GM18508 (cell line): Measurements from ENCODE around the gene RRM2.

Source experiments
- ATAC-seq: cut with Tn5 transposase; IDR thresholded peaks from one replicate; pipeline ENCODE4 v1.9.1; 2021; ENCODE audit warnings: moderate number of reproducible peaks; ENCODE audit not compliant: insufficient read depth, unreplicated experiment

The RRM2 gene

DNA sequence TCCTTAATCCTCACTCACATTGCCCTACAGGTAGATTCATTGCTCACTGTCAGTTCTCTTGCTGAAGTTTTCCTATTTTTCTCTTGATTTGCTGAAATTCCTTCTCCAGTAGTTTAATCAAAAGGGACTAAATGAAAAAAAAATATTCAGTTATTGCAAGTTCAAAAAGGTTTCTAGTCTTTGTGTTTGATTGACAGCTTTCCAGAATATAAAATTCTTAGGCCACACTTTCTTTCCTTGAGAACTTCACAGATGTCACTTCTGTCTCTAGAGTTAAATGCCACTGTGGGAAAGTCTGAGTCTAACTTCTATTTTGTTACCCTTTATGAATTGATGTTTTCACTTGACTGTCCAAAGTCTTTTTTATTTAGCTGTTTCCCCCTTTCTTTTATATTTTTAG is 25.7 kb downstream of the RRM2 start:
- no peak for ATAC-seq

- ATAC-seq = no peak
These were observed 27.1 kb downstream of the RRM2 start for GRCh38 chr2:10149635-10150034.

- ATAC-seq = no peak
These were observed 27.9 kb downstream of the RRM2 start for GRCh38 chr2:10150436-10150835.

- ATAC-seq = no peak
These were observed 28.9 kb downstream of the RRM2 start for GRCh38 chr2:10151462-10151861.

GRCh38 chr2:10157293-10157692 is 34.8 kb downstream of the RRM2 start:
- ATAC-seq = no peak

DNA sequence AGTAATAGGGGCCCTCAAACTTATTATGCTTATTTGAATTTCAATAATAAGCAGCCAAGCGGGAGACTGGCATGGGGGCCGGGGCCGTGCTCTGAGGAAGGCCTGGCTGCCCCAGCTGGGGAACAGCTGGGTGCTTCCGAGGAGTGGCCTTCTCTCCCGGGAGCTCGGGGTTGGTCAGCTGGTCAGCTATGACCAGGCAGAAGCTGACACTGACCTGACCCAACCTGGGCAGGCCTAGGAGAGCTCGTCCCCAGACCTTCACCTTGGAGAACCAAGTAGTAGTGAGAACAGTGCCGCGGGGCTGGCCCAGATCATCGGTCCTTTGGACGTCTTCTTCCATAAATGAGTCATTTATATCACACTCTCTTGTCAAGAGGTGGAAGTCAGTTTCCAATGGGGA is 36.1 kb downstream of the RRM2 start:
- no peak for ATAC-seq

- ATAC-seq = no peak
These were observed 36.5 kb downstream of the RRM2 start for GRCh38 chr2:10159086-10159485.

DNA sequence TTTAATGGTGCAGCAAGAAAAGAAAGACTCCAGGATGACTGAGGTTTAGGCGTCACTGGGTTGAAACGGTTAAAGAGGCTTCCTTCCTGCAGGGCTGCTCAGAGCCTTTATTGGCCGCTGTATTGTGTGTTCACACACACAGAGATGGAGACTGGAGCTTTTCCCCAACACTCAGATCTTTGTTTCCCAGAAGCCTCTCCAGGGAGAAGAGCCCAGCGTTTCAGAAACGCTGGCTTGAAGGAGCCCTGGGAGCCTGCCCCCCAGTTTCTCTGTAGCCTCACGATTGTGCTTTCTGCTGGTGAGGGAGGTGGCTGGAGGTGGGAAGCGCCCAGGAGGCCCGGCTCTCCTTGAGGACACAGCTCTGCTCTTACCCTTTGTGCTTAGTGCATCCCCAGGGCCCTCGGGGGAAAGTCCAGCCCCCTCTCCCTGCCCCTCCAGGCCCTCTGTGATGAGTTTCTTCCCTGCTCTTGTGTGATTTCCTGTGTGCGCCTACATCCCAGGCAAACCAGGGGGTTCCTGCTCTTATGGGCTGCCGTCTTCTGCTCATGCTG is 37.1 kb downstream of the RRM2 start:
- no peak for ATAC-seq

DNA sequence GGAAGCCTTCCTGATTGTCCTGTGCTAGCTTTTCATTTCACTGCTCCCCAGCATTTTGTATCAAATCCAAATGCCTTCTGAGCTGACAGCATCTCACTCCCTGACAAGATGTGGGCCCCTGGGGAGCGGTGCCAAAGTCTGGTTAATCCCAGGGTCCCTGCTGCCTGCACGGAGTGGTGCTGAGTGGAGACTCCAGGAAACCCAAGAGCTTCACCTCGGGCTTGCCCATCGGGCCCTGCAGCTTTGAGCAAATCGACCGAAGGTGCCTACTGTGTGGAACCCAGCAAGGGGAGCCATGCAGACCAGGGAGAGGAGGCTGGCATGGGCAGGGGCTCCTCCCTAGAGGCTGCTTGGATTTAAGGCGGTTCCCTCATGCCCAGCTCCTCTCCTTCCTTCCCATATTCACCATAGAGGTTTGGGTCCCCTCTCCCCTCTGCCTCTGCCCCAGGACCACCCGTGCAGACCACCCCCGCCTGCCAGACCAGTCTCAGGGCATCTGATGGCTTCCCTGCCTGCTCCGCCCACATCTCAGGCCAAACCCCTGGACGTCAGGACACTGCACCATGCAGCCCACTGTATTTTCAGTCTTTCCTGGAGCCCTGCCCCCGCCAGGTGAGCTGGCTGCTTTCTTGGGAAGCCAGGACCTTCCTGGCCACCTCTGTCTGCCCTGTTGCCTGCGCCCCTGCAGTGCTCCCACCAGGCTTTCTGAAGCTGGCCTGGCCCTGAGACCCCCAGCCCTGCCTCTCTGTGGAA is 37.8 kb downstream of the RRM2 start:
- no peak for ATAC-seq

DNA sequence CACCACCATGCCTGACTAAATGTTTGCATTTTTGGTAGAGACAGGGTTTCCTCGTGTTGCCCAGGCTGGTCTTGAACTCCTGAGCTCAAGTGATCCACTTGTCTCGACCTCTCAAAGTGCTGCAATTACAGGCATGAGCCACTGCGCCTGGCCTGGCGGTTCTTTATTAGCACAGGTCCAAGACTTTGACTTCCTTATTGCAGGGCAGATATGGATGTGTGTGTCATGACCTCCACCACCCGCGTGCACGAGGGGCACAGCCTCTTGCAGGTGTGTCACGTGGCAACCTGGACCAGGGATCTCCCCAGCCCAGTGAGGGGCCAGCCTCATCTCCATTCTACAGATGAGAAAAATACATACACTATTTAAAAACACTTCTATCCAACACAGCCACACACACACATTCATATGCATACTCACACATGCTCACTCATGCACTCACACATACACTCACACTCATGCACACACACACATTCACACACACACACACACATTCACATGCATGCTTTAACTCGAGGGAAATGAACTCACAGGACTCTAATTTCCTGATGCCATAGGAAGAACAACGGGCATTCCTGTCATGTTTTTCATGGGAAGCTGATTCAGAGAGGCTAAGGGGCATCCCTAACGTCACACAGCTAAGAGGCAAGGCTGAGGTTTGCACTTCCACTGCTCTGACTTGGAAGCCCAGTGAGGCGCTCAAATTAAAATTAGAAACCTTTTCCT is 38.8 kb downstream of the RRM2 start:
- no peak for ATAC-seq

DNA sequence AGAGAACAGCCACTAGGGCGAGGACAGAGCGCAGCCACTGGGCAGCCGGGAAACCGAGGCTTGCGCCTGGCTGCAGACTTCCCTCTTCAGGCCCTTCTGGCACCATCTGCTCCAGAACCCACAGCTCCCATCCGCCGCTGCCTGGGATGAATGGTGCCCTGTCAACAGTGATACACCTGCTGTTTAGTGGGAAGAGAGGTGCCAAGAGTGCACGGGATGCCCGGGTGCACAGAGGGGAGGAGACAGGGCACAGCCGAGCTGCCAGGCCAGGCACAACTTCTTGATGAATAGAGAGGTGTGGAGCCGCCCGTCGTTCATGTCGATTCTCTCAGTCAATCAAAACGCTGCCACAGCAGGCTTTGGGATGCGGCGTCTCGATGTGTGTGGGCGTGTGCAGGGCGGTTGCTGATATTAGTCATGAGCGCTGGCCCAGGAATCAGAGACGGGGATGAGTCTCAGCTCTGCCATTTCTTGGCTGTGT is 39.5 kb downstream of the RRM2 start:
- no peak for ATAC-seq

DNA sequence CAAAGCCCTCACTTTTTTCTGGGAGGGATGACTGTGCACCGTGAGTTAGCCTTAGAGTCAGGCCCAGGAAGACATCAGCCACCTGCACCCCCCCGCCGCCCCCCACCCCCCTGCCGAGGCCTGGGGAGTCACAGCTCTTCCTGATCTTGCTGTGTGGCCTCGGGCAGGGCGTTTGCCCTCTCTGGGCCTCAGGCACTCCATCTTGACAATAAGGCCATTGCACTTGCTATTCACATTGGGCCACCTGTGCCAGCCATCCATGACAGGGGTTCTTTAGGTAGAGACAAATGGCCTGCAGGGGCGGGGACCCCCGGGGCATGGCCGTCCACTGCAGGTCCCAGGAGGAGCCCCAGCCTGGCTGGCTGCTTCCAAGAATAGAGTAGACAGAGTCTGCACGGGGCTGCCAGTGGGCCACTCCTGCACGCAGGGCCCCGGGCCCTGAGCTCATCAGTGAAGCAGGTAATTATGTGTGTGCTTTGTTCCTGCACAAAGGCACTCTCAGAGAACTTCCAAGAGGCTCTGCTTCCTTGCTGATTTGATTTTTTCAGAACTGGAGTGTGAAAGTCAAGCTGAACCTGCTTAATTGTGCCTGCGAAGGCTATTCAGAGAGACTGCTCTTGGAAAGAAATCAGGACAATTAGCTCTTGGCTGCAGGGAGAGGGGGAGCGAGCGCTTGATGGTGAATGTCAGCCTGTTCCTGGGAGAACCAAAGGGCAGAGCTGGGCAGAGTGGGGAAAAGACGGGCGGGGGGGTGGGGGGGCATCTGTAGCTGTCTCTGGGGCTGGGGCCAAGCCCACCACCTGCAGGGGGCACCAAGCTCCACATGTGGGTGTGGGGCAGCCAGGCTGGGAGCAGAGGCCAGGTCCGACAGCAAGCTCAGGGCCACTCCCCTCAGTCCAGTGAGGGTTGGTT is 40.3 kb downstream of the RRM2 start:
- no peak for ATAC-seq

- no peak for ATAC-seq
These were observed 41.3 kb downstream of the RRM2 start for GRCh38 chr2:10163498-10164486.

GRCh38 chr2:10164601-10165000 is 42.1 kb downstream of the RRM2 start:
- no peak for ATAC-seq

- no peak for ATAC-seq
These were observed 42.7 kb downstream of the RRM2 start for GRCh38 chr2:10165282-10165681.

DNA sequence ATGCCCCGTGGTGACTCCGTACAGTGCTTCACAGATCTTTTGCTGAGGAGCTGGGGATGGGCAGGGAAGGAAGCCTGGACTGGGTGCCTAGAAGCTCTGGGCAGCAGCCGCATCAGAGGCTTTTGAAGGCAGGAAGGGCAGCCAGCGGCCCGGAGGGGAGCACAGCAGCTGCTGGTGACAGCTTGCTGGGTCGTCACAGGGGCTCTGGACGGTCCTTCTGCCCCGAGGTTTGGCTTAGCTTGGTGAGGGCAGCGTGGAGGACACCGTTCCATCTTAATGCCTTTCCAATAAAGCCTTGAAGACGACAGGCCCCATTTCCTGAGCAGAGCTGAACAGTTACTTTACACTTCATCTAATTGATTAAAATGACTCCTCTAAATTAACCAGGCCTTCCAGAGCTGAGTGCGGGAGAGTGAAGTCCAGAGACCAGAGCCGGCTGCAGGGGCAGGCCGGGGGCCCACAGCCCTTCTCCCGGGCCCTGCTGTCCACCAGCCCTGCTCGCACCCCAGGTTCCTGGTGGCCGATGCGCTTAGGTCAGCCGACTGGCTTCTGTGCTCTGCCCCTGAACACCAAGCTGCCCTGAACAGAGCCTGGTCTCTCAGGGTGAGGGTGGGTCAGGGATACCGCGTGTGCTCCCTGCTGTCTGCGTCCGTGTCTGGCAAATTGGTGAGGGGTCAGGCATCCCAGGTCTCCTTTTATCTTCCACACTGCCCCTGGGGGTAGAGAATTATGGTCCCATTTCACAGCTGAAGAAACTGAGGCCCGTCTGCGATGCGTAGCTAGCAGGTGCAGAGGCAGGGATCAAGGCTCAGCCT is 43.5 kb downstream of the RRM2 start:
- no peak for ATAC-seq

- ATAC-seq = no peak
These were observed 44.2 kb downstream of the RRM2 start for GRCh38 chr2:10166676-10167292.

GRCh38 chr2:10167316-10167715 is 44.8 kb downstream of the RRM2 start:
- no peak for ATAC-seq
